ENCODE data around the gene AOAH.

GRCh38 chr7:36635091-36635490 is 89.2 kb downstream of the AOAH start:
- TF ChIP-seq CTCF (IDR thresholded peaks at IDR 0.05) (no peak), EP300 (IDR thresholded peaks at IDR 0.05) (no peak), POLR2AphosphoS5 (IDR thresholded peaks at IDR 0.05) (no peak)

Measured in suprapubic skin (tissue), 4 donors.